ENCODE measurements around the gene MMP2.

- TF ChIP-seq, protein P1, sequence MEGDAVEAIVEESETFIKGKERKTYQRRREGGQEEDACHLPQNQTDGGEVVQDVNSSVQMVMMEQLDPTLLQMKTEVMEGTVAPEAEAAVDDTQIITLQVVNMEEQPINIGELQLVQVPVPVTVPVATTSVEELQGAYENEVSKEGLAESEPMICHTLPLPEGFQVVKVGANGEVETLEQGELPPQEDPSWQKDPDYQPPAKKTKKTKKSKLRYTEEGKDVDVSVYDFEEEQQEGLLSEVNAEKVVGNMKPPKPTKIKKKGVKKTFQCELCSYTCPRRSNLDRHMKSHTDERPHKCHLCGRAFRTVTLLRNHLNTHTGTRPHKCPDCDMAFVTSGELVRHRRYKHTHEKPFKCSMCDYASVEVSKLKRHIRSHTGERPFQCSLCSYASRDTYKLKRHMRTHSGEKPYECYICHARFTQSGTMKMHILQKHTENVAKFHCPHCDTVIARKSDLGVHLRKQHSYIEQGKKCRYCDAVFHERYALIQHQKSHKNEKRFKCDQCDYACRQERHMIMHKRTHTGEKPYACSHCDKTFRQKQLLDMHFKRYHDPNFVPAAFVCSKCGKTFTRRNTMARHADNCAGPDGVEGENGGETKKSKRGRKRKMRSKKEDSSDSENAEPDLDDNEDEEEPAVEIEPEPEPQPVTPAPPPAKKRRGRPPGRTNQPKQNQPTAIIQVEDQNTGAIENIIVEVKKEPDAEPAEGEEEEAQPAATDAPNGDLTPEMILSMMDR (conservative IDR thresholded peaks at IDR 0.05): no peak
- no peak for TF ChIP-seq ZFX (IDR thresholded peaks at IDR 0.05)
These were observed 12.7 kb downstream of the MMP2 start for GRCh38 chr16:55491691-55492090.

All from C4-2B (cell line).